ENCODE results near the gene CA10. TPM values are rescaled to one million over a fixed set of nuclear protein-coding genes. Genes with fewer than 3 reads are reported as not detected.

CA10 gene
- total and polyA plus RNA-seq, 2 of the 4 experiments (the other 2 are of a cell fraction), result not detected

DNA sequence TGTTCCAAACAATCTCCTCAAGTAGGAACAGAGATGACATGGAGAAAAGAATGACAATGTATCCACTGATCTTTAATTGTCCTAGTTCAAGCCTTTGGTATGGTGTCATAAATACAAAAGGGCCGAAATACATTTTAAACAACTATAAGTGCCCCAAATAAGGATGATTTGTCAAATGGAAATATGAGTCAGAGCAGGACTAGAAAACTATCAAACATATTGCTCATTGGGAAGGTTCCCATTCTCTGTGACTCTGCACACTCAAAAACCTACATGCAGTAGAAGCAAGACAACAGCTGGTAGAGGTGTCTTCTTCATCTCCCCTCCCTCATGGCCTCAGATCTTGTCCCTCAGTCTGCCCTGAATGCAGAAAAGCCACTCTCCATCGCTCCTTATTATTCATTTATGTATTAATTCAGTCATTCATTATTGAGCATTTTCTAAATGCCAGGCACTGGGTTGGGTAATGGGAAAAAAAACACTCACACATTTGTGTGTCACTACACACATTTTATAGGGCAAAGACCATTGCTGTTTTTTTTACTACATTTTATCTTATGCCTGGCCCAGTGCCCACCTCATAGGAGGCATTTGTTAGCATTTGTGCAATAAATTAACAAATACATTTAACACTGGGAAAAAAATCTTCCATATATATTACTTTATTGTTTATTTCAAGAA, 10.1 kb downstream of the CA10 start:
- WGBS, 2 experiments (ENCODE audit: extremely low coverage in 2 of 2, insufficient read length in 1 of 2), result no CpG with 5 or more reads among the region's 2 CpGs
- Histone ChIP-seq H3K9me3 (ENCODE audit: control insufficient read depth, insufficient read depth, low read length) (0 out of 2 replicates have a peak, but pooled peaks cover 2% of the 10 kb centered on the region), H3K23ac (ENCODE audit: low read depth, low read length) (no peak overlapping the region), H3K4me1 (ENCODE audit: control insufficient read depth, insufficient read depth, low read length) (no peaks in the 10 kb centered on the region), H2BK15ac (ENCODE audit: low read depth, low read length) (no peak overlapping the region), H3K56ac (ENCODE audit: extremely low read depth, insufficient read depth, low read length) (no peak overlapping the region), H3K9me1 (ENCODE audit: insufficient read depth, low read length) (no peaks in the 10 kb centered on the region), H3K18ac (ENCODE audit: low read depth, low read length) (no peak overlapping the region), H2AFZ (replicated peaks; ENCODE audit: low read length, poor library complexity) (no peak overlapping the region), H2BK120ac (ENCODE audit: low read depth, low read length) (no peak overlapping the region), H3K9ac (ENCODE audit: low read depth, low read length) (no peak overlapping the region), H3K4me2 (ENCODE audit: low read depth, low read length) (no peak overlapping the region), H2AK5ac (ENCODE audit: low read depth, low read length) (no peak overlapping the region), H3K4ac (ENCODE audit: low read depth, low read length) (no peak overlapping the region), H3K4me3 (ENCODE audit: insufficient read depth, low read depth, low read length) (no peak overlapping the region), H2AK9ac (replicated peaks; ENCODE audit: low read depth, low read length, poor library complexity) (no peak overlapping the region), H2BK5ac (ENCODE audit: low read depth, low read length, poor library complexity, severe bottlenecking) (no peak overlapping the region), H3K79me1 (ENCODE audit: low read depth in 1 of 2, low read length in 2 of 2) (no peaks in the 10 kb centered on the region), H3K27ac (ENCODE audit: insufficient read depth, low read length) (no peak overlapping the region), H4K20me1 (ENCODE audit: insufficient read depth, low read length) (no peaks in the 10 kb centered on the region), H4K8ac (ENCODE audit: low read depth in 2 of 2, low read length in 2 of 2) (no peak overlapping the region), H3K14ac (replicated peaks; ENCODE audit: low read depth, low read length) (no peak overlapping the region), H3K36me3 (ENCODE audit: control insufficient read depth, insufficient read depth, low read length) (no peaks in the 10 kb centered on the region), H3K27me3 (ENCODE audit: control insufficient read depth, insufficient read depth, low read length) (no peaks in the 10 kb centered on the region), H4K91ac (ENCODE audit: insufficient read depth, low read depth, low read length) (no peak overlapping the region), H2BK20ac (ENCODE audit: low read depth, low read length) (no peak overlapping the region), H4K5ac (ENCODE audit: low read depth, low read length) (no peak overlapping the region)
- in situ Hi-C loops (cut with MboI; ENCODE audit: low sequenced_read_pairs), result no loop called here
- dilution Hi-C loops (cut with HindIII; ENCODE audit: low sequenced_read_pairs, unreplicated experiment), result no loop called here
- DNase-seq (no peak), ATAC-seq (ENCODE audit: low read depth) (no peak)
- TF ChIP-seq POLR2A (IDR thresholded peaks at IDR 0.05; ENCODE audit: low read depth, low read length) (no peak), SMC3 (IDR thresholded peaks at IDR 0.05; ENCODE audit: low read depth, low read length) (no peak), RCOR1 (IDR thresholded peaks at IDR 0.05; ENCODE audit: insufficient replicate concordance, low read length) (no peak), MAZ (IDR thresholded peaks at IDR 0.05; ENCODE audit: borderline replicate concordance, low read depth, low read length) (no peak), CEBPB (IDR thresholded peaks at IDR 0.05; ENCODE audit: low read depth, low read length) (no peak), RAD21 (IDR thresholded peaks at IDR 0.05; ENCODE audit: low read length) (no peak), NFE2L2 (IDR thresholded peaks at IDR 0.05; ENCODE audit: low read depth, low read length) (no peak), MAFK (IDR thresholded peaks at IDR 0.05; ENCODE audit: low read depth, low read length) (no peak), RFX5 (IDR thresholded peaks at IDR 0.05; ENCODE audit: low read depth, low read length) (no peak), BHLHE40 (IDR thresholded peaks at IDR 0.05; ENCODE audit: low read depth, low read length) (no peak), MXI1 (IDR thresholded peaks at IDR 0.05; ENCODE audit: borderline replicate concordance, low read depth, low read length) (no peak), CHD1 (IDR thresholded peaks at IDR 0.05; ENCODE audit: low read depth, low read length) (no peak)
- TF ChIP-seq, protein P1, sequence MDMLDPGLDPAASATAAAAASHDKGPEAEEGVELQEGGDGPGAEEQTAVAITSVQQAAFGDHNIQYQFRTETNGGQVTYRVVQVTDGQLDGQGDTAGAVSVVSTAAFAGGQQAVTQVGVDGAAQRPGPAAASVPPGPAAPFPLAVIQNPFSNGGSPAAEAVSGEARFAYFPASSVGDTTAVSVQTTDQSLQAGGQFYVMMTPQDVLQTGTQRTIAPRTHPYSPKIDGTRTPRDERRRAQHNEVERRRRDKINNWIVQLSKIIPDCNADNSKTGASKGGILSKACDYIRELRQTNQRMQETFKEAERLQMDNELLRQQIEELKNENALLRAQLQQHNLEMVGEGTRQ (IDR thresholded peaks at IDR 0.05; ENCODE audit: low read depth, low read length), result no peak
- TF ChIP-seq, protein P2, sequence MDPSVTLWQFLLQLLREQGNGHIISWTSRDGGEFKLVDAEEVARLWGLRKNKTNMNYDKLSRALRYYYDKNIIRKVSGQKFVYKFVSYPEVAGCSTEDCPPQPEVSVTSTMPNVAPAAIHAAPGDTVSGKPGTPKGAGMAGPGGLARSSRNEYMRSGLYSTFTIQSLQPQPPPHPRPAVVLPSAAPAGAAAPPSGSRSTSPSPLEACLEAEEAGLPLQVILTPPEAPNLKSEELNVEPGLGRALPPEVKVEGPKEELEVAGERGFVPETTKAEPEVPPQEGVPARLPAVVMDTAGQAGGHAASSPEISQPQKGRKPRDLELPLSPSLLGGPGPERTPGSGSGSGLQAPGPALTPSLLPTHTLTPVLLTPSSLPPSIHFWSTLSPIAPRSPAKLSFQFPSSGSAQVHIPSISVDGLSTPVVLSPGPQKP (IDR thresholded peaks at IDR 0.05; ENCODE audit: borderline replicate concordance, low read depth, low read length), result no peak
- CTCF ChIA-PET, result no interaction called here
- intact Hi-C loops (cut with micrococcal nuclease), result no loop called here
- BruUV-seq (replicated peaks), result no TSS peak
- POLR2A ChIA-PET (ENCODE audit: unreplicated experiment), result no interaction called here
